GM19035 (cell line): ENCODE data around the gene GOLT1A.

Source experiments
- ATAC-seq: cut with Tn5 transposase; IDR thresholded peaks from one replicate; pipeline ENCODE4 v1.9.1; 2021; ENCODE audit not compliant: unreplicated experiment

Gene GOLT1A, protein sequence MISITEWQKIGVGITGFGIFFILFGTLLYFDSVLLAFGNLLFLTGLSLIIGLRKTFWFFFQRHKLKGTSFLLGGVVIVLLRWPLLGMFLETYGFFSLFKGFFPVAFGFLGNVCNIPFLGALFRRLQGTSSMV

DNA sequence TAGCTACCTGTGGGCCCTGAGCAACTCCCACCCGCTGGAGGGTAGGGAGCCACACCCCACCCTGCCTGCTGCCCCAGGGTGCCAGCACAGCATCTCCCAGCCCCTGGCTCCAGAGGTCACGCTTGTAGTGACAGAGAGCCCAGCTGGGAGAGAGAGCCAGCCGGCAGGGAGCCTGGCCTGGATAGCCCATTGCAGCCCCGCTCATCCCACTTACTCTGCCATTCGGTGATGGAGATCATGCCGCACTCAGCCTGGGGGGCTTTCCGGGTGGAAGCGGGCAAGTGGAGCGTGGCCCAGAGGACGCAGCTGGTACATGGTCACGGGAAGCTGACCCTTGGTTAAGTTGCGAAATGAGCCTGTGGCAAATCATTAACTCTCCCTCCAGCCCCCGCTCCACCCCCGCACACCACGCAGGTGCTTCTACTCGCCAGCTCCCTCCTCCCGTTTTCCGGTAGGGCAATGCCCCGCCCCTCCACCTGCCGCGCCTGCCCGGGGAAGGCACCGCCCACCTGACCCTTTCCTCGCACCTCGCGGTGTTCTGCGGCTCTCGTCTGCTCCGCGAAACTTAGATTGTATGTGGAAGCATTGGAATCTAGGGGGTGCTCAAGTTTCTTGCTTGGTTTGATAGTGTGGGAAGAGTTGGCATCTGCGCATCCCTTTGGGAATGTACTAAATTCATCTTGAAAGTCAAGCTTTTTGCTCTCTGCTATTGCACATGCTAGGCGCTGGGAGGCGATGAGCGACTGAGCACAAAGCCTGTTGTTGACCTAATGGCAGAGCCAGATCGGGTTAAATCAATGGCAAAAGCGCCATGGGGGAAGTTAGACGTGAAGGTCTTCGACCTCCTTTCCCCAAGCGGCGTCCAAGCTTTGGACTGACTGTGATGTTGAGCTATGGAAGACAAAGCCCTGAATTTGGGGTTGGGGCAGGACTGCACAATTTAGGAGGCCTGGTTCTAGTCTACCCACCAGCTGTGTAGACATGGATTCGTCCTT lies at the start of gene GOLT1A:
Gene GOLT1A, minus strand, starts transcription at position 321 of the 995 bp plus-strand sequence. Its CDS starts 82 bp downstream, at position 239.
- no peak for ATAC-seq

DNA sequence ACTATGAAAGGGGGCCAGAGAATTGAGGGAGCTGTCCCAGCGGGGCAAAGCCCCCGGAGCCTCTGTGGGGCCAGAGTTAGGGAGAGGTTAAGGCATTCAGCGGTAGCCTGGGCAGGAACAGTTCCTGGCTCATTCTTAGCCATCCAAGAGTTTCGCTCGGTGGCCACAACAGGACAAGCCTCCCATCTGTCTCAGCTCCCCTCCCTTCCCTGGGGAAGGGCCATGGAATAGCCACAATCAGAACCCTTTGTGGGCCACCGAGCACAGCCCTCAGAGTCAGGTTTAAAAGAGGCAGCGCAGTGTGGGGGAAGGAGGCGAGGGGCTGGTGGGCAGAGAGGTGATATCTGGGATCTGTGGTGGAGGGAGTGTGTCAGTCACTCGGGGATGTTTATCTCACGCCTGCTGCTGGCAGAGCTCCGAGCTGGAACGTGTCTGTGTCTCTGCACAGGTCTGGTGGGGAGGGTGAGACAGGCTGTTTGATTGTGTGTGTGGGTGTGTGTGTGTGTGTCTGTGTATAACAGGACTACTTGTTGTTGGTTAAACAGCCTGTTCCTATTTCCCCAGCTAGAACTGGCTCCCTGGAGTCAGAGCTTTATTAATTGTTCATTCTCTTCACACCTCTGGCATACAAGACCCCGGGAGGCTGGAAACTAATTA lies 49.6 kb upstream of the GOLT1A start:
- no peak for ATAC-seq

DNA sequence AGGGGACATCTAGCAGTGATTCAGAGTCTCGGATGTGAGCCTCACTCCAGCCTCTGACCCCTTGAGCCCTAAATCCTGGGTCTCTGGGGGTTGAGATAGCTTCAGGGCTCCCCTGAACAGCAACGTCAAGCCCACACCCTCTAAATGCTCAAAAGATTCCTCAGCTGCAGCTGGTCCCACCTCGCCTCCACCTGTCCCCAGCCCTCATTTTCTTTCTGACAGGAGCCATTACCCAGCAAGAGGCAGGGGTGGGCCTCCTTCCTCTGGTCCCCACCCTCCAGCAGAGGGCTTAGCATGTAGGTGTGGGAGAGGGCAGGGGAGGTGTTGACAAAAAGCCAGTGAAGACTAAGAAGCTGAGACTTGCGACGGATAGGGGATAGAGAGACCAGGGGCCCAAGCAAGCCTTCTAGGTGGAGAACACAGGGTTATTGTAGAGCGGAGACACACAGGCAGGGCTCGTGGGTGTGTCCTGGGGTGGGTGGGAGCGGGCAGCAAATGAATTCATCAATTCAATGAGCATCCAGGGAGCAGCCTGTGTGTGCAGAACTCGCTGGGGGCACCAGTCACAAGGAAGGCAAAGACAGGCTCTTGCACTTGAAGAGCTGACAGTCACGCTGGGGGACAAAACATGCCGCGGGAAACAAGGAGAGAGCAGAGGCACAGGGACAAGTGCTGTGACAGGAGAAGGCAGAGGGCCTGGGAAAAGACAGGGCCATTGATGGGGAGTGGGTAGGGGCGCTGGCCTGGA lies 48.9 kb upstream of the GOLT1A start:
- ATAC-seq: no peak

DNA sequence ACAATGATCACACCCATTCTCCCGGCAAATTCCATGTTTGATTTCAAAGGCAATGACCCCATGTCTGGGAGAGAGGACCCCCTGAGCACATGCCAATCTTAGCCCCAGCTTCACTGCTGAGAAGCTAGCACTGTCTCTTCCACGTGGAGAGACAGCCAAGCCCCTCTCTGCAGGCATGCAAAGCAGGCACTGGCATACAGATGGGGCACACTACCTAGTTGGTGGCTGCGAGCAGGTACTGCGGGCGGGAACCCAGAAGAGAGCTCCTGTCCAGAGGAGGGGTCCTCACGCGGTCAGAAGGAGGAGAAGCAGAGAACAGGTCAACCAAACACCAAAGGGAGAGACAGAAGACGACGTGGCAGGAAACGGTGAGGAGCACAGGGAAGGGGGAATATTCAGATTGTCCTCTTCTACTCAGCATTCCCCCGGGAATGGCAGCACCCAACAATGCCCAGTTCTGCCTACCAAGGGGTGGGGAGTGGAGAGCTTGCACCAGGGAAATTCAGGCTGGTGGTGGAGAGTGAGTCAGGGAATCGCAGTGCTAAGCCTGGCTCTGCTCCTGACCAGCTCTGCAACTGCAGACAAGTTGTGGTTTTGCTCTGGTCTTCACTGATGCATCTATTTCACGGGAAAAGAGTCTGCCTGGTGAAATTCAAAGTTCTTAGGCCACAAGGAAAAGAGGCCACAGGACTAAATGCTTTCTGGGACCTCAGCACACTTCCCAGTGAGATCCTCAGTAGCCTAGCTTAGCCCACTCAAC lies 48.1 kb upstream of the GOLT1A start:
- ATAC-seq: no peak

DNA sequence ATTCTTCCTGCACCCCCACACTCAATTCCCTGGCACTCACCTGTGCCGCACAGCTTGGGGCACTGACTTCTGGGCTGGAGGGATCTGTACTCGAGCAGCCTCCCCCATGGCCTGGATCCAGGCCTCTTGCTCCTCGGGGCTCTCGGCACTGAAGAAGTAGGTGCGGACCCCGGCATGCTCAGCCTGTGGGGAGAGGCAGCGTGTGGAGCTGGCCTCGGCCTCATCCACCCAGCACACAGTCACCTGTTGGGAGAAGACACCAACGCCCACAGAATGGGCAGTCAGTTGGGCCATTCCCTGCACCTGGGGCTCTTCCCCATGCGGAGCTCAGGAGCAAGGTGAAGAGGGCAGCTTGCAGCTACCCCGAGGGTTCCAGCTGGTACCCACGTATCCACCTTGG lies 47.5 kb upstream of the GOLT1A start:
- ATAC-seq: no peak

DNA sequence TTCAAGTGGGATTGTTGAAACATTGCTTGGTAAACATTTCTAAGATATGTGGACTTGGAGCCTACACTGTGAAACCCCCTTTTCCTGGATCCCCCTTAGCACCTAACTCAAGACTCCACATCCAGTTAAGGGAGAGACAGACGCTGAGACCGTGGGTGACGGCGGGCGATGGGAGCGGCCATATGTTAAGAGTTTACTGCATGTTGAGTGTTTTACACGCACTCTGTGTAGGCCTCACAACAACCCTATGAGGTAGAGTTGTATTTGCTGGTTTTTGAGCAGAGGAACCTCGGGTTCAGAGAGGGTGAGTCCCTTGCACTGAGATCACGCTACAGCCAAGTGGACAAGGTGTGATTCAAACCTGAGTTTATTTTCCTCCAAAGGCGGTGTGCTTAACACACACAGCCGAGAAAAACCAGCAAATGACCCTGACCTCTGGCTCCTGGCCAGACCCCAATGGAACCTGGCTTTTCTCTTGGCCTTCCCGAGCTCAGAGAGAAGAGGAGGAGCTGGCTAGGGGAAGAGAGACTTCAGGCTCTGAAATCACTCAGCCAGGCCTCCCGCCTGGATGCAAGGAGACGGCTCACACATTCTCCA lies 46.9 kb upstream of the GOLT1A start:
- ATAC-seq: no peak

DNA sequence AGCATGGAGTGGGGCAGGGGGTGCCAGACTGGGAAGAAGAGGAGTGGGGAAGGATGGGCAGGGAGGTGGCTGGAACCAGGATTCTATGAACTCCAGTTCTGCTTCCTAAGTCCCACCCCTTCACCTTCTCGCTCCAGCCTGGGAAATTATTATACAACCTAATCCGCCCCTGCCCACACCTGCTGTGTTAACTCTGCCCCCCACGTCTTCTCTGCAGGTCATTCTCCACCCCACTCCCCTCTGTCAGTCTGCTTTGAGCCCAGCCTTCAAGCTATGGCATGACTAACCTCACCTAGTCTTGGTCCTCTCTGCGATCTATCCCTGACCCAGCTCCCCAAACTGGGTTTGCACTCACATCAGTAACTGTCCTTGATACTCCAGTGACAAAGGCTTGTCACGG lies 46.0 kb upstream of the GOLT1A start:
- ATAC-seq: no peak

DNA sequence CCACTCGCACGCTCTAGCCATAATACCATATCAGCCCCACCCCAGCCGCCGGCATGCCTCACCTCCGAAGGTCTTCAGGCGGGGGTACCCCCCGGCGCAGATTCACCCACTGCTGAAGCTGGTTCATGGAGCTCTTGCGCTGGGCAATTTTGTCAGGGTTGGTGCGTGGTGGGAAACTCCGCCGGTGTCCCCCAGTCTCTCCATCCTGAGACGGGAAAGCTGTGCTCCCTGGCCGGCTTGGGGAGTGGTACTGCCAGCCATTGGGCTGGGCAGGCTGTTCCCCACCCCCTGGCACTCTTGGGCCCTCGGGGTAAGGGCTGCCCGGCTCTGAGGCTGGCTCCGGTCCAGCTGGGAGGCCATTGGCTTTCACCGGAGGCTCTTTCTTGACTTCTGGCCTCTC lies 45.4 kb upstream of the GOLT1A start:
- ATAC-seq: no peak

DNA sequence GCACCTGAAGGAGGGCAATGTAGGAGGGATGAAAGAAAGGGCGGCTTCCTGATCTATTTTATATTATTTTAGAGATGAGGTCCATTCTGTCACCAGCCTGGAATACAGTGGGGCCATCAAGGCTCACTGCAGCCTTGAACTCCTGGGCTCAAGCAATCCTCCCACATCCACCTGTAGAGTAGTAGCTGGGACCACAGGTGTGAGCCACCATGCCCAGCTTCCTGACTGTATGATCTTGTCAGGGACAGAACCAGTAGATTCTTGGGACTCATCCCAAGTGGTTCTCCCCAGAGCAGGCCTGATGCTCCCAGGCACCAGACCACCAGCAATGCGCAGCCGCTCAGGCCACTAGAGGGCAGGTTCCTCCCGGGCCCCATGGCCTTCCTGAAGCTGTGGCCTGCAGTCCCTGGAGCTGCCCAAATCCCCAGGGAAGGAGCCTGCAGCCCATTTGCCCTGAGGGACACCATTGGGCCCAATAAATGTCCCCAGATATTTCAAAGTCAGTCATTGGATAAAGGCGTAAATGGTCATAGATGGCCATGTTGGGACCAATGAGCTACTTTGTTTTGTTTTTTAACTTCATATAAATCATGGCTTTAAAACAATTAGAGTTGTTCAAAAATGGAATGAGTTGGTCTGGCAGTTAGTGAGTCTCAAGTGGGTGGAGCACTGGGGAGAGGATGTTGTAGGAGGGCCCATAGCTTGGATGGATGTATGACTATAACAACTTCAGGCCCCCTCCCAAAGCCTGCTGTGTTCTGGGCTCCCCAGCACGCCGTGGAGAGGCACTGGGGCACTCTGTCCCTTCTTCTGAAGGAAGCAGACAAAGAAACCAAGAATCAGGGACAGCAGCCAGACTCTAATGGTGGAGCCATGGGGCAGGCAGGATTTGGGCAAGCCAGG lies 44.7 kb upstream of the GOLT1A start:
- no peak for ATAC-seq

DNA sequence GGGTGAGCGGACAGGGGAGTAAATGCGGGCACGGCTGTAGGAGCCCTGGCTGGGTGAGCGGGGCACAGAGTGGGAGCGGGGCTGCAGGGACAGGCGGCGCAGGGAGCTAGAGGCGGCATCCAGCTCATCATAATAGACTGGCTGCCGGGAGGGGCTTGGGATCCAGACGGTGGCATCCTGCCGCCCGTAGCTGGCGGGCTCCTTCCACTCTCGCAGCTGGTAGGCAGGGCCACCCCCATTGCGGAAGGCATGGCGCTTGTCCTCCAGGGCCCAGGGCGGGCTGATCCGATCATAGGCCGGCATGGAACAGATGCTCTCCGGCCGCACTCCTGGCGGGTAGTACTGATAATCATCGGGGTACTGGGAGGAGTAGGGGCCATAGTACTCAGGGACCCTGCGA lies 43.7 kb upstream of the GOLT1A start:
- ATAC-seq: no peak

DNA sequence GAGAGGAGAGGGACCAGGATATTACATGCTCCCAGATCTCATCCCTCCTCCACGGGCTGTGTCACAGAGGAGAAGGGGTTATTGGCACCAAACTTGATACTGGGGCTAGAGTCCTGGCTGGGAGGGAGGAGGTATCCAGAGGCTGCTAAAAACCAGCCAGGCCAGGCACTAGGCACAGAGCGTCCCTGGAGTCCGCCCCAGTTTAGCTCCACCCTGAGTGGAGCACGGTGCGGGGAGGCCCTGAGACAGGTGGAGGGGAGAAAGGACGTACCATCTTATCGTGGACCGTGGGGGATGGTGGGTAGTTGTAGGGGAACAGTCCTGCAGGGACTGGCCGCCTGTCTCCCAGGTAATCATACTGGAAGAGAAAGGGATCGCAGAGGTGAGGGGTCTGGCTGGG lies 42.7 kb upstream of the GOLT1A start:
- ATAC-seq: no peak

DNA sequence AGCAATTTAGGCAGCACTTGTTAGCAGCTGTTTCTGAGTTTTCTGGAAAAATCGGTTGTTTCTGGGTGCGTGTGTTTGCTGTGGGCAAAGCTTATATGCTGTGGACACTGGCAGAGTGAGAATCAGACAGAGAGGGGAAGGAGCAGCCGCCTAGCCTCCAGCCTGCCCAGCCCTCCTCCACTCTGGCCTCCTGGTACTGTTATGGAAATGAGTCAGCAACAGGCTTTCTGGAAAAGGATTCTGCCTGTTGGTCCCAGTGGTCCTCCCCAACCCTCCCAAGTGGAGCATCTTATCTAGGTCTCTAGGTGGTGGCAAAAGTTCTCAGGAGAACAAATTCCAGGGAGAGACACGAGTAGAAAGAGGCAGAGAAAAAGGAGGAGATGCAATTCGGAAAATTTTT lies 42.2 kb upstream of the GOLT1A start:
- ATAC-seq: no peak

DNA sequence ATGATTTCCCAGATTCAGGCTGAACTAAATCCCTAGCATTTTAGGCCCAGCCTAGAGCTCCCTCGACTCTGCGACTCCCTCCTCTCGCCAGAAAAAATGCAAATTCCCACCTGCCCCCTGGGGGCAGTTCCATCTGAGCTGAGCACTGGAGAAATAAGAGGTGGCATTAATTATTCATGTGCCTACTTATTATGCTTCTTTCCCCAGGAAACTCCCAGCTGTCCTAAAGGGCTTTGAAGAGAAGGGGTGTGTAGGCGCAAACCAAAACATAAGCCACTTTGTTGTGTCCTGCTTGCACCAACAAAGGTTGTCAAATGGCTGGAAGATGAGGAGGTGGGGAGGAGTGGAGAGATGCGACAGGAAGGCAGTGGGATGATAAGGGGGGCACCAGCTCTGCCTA lies 41.4 kb upstream of the GOLT1A start:
- no peak for ATAC-seq

DNA sequence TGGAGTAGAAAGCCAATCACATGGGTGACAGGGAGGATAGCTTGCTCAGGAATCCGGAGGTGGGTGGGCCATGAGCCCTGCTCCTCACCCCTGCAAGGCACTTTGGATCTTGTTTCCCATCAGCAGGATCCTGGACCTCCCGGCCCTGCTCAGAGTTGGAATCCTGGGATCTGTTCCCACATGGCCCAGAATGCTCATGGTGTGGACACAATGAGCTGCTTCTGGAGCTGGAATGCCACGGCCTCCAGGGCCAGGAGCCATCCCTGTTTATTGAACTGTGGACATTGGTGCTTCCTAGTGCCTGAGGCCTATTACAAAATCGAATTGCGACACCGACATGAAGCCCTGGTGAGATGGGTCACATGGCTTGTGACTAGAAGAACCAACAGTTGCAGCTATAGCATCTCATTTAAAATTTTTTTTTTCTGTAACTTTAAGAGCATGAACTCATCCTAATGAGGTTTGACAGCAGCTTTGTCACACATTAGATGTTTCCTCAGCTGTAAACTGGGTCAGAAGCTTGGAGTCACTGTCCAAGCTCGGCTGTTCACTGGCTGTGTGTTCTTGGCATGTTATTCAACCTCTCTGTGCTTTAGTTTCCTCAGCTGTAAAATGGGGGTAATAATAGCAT lies 40.4 kb upstream of the GOLT1A start:
- no peak for ATAC-seq

DNA sequence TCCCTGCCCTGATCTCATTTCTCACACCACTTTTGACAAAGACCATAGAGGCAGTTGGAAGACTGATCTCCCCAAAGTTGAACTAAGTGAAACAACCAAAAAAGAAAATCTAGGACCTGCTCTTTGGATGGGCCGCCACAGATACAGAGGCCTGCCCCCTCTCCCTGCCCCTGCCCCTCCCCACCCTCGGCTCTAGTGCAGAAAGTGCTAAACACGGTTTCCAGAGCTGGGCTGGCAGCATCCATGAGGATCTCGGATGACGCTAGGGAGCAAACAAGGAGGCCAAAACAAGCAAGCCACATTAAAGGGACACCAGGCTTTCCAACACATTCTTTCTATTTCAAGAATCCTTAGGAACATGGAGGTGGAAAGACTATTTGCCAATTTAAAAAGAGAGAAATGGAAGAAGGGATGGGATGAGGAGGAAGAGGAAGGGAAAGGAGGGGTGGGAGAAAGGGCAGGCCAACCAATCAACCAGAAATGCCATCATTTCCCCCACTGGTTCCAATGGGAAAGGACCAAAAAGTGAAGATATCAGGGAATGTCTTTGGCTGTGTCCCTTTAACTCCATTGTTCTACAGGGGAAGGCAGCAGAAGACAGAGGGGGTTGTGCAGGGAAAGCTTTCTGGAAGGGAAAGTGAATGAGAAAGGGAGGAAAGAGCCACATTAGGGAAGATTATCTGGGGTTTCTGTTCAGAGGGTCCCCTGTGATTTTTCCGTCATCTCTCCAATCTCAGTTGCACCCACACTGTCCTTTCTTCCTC lies 38.3 kb upstream of the GOLT1A start:
- ATAC-seq: no peak

DNA sequence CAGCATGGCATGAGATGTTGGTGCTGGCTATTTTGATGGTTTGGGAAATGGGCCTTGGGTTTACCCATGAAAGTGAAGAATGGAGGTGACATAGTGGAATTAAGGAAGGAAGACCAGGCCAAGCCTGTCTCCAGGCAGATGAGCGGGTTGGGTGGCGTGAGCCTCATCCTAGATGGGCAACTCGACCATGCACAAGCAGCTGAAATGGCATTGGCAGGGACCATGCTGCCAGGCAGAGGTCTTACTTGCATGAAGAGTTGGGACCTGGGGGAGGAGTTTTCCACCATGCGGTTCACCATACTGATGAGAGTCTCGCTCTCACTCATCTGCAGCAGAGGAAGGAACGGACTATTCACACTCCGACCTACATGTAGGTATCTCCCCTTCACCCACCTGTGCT lies 37.5 kb upstream of the GOLT1A start:
- ATAC-seq: no peak

DNA sequence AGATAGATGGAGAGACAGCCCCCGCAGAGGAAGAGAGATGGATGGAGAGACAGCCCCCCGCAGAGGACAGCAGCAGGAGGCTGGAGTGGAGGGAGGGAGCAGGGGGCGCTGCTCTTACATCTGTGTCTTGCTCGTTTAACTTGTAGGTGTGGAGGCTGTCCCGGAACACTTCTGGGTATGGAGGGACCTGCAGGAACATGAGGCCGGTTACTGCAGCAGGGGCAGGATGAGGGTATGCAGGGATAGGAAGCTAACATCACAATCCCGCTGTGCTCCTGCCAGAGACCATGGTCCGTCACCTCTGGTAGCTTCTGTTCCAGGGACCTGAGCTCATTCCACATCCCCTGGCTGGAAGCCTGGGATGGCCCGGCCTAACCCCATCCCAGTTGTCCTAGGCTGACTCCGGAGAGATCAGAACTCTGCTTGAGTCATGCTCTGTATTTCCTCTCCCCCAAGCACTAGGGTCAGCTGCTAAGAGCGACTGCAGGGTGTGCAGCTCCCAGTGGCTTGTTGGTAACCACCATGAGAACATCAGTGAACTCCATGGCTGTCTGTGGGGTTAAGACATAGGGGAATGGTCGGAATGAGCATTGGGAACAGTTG lies 36.7 kb upstream of the GOLT1A start:
- no peak for ATAC-seq
